GM21390 (cell line): ENCODE measurements around the gene ZCCHC14.

Experiments
- ATAC-seq: cut with Tn5 transposase; IDR thresholded peaks from one replicate; pipeline ENCODE4 v1.9.1; 2021; ENCODE audit not compliant: unreplicated experiment

The ZCCHC14 gene

DNA sequence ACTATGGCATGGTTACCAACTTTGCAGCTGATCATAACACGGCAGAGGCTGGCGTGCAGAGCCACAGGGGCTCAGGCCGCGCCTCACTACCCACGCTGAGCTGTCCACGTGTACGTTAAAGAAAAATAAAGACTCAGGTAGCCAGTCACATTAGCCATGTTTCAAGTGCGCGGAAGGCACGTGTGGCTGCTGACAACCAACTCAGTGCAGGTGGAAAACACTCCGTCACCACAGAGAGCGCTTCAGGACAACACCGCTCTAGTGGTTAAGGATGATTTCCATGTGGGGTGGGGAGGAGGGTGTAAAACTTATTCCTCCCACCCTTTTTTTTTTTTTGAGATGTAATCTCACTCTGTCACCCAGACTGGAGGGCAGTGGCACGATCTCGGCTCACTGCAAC is 33.8 kb downstream of the ZCCHC14 start:
- no peak for ATAC-seq

DNA sequence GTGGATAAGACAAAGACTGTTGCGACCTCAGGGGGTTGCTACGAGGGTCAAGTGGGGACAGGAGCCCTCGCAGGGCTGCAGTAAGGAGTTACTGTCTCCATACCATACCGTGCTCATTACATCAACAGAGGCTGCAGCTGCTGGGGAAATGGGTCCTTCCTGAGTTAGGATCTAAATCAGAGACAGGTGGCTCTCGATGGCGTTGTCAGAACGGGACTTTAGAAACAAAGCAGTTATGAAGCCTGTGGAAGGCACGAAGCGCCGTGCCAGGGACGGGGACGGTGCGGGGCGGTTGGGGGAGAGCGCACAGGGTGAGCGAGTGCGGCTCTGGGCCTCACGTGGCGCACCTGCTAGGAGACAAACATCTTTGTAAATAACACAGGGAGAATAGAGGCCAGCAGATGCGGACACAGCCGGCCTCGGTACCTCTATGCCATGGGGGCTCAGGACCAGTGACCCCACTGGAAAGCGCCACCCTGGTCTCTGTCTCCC is 34.4 kb downstream of the ZCCHC14 start:
- ATAC-seq: no peak

- ATAC-seq: no peak
Observed at GRCh38 chr16:87457709-87458423, 35.0 kb downstream of the ZCCHC14 start.

DNA sequence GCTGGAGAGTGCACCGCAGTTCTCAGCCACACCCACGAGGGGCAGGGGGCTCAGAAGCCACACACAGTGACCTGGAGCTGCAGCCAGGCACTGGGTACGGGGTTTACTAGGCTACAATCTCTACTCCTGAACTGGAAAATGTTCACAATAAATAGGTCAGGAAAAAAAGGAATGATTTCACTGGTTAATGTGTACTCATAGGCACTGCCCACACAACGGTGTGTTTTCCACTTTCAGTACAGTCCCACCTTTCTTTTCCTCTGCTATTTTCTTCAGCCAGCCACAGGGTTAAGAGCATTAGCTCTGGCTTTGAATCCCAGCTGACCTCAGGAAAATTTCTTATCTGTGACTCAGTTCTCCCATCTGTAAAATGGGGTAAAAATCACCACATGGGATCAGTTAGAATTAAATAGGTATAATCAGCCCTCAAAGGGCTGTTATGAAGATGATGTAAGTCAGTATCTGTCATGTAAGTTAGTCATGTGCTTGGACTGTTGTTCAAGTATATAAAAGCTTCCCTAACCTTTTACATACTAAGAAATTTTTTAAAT is 35.7 kb downstream of the ZCCHC14 start:
- ATAC-seq: no peak

DNA sequence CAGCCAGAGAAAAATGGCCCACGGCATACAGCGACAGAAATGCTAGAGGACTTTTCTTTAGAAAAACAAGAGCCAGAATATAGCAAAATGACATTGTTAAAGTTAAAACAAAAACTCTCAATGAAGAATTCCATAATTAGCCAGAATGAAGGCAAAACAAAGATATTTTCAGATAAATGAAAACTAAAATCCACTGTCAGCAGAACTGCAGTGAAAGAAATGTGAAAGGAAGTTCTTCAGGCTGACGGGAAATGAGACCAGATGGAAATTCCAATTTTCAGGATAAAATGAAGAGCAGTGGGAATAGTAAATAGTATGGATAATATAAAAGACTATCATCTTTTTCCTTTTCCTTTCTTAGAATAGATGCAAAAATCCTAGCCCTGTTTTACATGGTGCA is 38.4 kb downstream of the ZCCHC14 start:
- ATAC-seq: no peak

DNA sequence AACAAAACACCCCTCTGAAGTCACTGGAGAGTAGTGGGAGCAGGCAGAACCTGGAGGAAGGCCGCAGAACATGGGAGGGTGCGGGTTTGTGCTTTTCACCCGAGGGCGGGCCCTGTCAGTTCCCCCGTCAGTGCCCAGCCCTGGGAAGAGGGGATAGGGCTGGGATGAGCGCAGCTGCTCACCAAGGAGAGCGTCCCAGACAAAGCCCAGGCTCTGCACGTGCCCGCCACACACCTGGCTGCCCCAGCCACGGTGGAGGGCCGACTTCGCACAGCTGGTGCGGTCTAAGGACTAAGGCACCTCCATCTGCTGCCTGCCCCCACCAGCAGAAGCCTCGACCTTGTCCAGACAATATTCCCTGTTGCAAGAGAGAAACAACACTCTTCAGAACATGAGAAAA is 39.5 kb downstream of the ZCCHC14 start:
- no peak for ATAC-seq

- ATAC-seq: no peak
Observed at GRCh38 chr16:87451563-87452210, 41.1 kb downstream of the ZCCHC14 start.

DNA sequence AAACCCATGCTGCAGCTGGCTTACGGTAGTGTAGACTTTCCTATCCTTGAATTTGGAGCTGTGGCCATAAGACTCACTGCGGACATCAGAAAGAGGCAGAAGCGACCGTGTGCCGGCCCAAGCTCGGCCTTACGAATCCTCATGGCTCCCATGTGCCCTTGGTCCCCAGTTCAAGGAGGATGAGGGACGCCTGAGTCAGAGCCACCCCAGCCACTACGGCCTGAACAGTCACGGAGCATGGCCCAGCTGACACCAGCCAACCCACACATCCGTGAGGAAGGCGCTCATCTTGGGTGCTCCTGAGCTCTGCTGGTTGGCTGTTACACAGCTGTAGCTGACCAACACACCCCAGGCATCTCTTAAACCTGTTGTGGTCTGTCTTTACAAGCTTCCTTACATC is 44.0 kb downstream of the ZCCHC14 start:
- no peak for ATAC-seq

DNA sequence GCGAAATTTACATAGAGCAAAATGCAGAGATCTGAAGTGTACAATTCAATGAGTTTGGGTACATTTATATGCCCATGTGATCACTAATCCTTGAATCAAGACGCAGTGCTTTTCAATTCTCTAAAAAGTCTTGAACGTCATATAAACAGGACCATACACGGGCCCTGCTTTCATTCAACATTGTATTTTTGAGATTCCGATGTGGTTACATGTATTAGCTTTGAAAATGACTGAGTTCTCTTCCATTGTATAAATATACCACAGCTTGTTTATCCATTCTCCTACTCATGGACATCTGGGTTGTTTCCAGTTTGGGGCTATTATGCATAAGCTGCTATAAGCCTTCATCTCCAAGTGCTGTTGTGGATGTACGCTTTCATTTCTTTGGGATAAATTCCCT is 45.5 kb downstream of the ZCCHC14 start:
- no peak for ATAC-seq

GRCh38 chr16:87446479-87446878 is 46.3 kb downstream of the ZCCHC14 start:
- no peak for ATAC-seq

DNA sequence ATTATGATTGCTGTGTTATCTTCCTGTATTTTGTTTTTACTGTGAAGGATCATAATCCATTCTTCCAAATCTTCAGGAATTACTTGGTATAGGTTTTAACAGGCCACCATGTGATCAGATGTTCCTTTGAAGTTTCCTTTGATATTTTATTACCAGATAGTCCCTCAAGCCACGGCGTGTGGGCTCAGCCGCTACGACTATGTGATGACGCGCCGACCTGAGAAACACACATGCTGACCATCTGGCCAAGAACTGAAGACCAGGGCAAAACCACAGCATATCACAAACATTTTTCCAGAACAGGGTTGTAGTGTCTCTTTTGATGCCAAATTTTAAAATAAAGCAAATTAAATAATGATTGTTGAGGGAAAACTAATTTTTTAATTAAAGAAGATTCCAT is 47.3 kb downstream of the ZCCHC14 start:
- no peak for ATAC-seq

DNA sequence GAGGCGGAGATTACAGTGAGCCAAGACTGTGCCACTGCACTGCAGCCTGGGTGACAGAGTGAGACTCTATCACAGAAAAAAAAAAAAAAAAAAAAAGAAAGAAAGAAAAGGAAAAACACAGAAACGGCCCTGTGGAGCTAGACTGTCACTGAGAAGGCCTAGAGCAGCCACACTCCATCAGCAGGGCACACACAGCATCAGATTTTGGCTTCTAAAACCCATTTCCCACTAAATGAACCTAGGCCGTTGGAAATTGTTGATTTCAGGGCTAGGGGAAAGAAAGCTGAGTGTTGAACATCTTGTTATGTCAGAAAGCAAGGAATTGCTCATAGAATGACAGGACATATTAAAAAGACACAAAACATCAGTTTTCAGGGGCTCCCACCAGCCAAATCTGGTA is 48.9 kb downstream of the ZCCHC14 start:
- ATAC-seq: no peak

GRCh38 chr16:87443016-87443415 is 49.8 kb downstream of the ZCCHC14 start:
- no peak for ATAC-seq

GRCh38 chr16:87442581-87442966 is 50.2 kb downstream of the ZCCHC14 start:
- ATAC-seq: no peak

GRCh38 chr16:87441886-87442580 is 50.8 kb downstream of the ZCCHC14 start:
- ATAC-seq: no peak

DNA sequence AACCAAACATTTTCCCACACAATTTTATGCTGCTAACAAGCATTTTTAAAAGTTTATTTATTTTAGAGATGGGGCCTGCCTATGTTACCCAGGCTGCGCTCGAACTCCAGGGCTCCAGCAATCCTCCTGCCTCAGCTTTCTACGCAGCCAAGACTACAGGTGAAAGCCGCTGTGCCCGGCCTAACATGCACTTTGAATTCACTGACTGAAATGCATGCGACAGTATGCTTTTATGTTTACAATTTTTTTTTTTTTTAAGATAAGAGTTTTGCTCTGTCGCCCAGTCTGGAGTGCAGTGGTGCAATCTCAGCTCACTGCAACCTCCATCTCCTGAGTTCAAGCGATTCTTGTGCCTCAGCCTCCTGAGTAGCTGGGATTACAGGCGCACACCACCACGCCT is 52.9 kb downstream of the ZCCHC14 start:
- no peak for ATAC-seq

DNA sequence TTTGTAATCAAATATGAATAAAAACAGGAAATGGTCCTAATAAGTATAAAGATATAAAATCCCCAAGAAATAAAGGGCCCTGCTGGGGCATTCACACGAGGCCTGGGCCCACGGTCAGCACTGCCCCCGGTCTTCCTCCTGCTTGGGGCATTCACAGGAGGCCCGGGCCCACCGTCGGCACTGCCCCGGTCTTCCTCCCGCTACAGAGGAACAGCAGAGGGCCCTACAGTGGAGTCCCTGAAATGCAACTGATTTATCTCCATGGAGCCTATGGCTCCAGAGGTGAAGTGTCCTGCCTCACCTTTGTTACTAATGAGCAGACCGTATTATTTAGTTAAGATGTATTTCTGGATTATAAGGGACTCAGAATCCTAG is 54.2 kb downstream of the ZCCHC14 start:
- ATAC-seq: no peak

DNA sequence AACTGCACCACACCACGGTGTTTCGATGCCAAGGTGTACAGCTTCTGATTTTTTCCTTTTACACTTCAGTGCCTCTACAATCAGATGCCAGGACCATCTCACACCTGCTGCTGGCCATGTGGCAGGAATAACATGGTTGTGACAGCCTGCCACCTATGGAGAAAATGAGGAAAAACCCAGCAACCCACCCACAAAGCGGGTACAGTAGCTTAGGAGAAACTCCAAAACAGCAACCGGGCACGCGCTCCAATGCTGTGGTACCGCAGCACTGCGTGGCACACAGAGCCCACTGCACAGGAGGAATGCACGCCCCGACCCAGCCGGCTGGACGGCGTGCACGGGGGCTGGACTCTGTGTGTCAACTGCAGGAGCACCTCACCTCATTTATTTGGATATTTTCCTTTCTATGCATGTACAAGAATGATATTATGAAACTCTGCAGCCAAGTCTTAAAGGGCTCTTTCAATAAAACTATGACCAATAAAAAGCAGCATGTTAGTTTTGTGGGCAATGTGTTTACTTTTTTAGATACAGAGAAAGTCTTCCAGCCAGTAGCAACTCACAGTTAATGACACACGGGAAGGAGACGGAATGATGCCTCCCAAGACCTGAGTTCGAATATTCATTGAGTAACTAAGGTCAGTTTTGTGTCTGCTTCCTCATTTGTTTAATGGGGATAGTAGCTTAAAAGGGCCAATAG is 54.8 kb downstream of the ZCCHC14 start:
- no peak for ATAC-seq

- no peak for ATAC-seq
Observed at GRCh38 chr16:87437327-87437726, 55.5 kb downstream of the ZCCHC14 start.

GRCh38 chr16:87436225-87437172 is 56.3 kb downstream of the ZCCHC14 start:
- ATAC-seq: no peak
